Stimulated activated CD4-positive, alpha-beta T cell treated with anti-CD3 and anti-CD28 coated beads, Interleukin-15, amount 100 ng/mL, for 48 hours (primary cell): ENCODE results near the gene MCM3AP.

ENCODE experiments used
- DNase-seq, 2 donors: peaks; one replicate each; pipeline ENCODE4 v3.0.0-alpha.2; 2020; ENCODE audit warnings: low read depth in 2 of 2

MCM3AP gene

GRCh38 chr21:46187261-46187660, 98.2 kb downstream of the MCM3AP start:
- no peak for DNase-seq

GRCh38 chr21:46185716-46186115, 99.7 kb downstream of the MCM3AP start:
- no peak for DNase-seq
